HUES48 (cell line): ENCODE measurements around the gene WDR36.

Experiments used
- H3K27ac ChIP-seq: one replicate; pipeline ENCODE4 v1.7.0; 2013; ENCODE audit warnings: low read depth, low read length, inconsistent platforms
- H3K27me3 ChIP-seq: 2 replicates; pipeline ENCODE4 v1.6.1; 2013; ENCODE audit warnings: mild to moderate bottlenecking, low read length; ENCODE audit not compliant: control insufficient read depth, insufficient read depth
- H3K36me3 ChIP-seq: 2 replicates; pipeline ENCODE4 v1.6.1; 2013; ENCODE audit warnings: low read length; ENCODE audit not compliant: control insufficient read depth, insufficient read depth
- H3K4me1 ChIP-seq: 2 replicates; pipeline ENCODE4 v1.6.1; 2013; ENCODE audit warnings: mild to moderate bottlenecking, low read length; ENCODE audit not compliant: control insufficient read depth, insufficient read depth
- H3K4me3 ChIP-seq: 2 replicates; pipeline ENCODE4 v1.5.1; 2013; ENCODE audit warnings: mild to moderate bottlenecking, low read depth, low read length
- H3K9ac ChIP-seq: 2 replicates; pipeline ENCODE4 v1.6.1; 2013; ENCODE audit warnings: mild to moderate bottlenecking, low read depth, low read length, moderate library complexity
- H3K9me3 ChIP-seq: 2 replicates; pipeline ENCODE4 v1.6.1; 2013; ENCODE audit warnings: low read length; ENCODE audit not compliant: control insufficient read depth, insufficient read depth

The WDR36 gene

GRCh38 chr5:111126896-111127295 lies 34.7 kb downstream of the WDR36 start:
- H3K27me3 ChIP-seq = no peaks in the 10 kb centered on the region
- H3K27ac ChIP-seq = peak overlapping the region; percentile 70
- no peaks in the 10 kb centered on the region for H3K9me3 ChIP-seq
- H3K9ac ChIP-seq = no peak overlapping the region
- no peak overlapping the region for H3K4me3 ChIP-seq
- peaks cover 45% of the 10 kb centered on the region for H3K4me1 ChIP-seq
- H3K36me3 ChIP-seq = peaks cover 57% of the 10 kb centered on the region

DNA sequence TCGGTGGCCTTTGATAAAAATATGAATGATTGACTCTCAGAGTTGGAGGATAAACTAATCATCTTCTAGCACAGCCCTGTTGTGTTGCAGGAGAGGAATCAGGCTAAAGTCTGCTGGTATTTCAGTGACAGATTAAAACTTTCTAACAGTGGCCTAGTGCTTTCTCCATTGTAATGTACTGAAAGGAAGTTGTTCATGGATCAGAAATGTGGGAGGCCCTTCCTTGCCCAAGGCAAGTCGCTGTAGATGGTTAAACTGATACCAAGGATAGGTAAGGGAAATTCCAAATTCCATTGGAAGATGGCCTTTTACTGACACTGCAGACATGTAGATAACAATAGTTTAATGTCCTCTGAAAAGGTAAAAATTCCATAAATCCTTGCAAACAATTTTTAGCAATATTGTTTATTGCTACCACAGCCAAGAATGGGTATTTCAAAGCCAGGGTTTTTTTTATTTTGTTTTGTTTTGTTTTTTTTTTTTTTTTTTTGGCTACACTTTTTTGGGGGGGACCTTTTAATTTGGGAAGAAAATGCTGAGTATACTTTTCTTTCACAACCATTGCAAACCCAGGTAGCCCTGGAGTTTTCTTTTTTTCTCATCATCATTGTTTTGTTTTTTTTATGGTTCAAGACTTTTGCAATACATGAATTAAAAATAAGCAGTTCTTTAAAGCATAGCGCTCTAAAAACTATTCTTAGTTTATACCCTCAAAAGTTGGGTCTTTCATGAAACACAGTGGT lies 35.5 kb downstream of the WDR36 start:
- H3K4me1 ChIP-seq = peaks cover 52% of the 10 kb centered on the region
- no peak overlapping the region for H3K9ac ChIP-seq
- H3K4me3 ChIP-seq = no peak overlapping the region
- peaks cover 50% of the 10 kb centered on the region for H3K36me3 ChIP-seq
- peak overlapping the region; percentile 70 for H3K27ac ChIP-seq
- H3K9me3 ChIP-seq = no peaks in the 10 kb centered on the region
- no peaks in the 10 kb centered on the region for H3K27me3 ChIP-seq

DNA sequence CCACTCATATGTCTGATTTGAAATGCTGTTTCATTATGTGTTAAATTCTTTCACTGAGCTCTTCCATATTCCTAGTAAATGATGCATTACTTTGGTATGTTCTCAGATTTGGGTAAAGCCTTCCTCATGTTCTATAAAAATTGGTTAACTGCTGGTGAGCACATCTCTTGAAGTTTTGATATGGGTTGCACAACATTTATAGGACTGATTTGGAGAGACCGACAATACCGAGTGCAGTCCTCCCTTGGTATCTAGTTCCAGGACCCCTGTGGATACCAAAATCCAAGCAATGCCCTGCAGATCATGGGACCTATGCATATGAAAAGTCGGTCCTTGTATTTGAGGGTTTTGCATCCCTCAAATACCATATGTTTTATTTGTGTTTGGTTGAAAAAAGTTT lies 37.8 kb downstream of the WDR36 start:
- Histone ChIP-seq H3K9ac (no peak overlapping the region), H3K4me1 (peaks cover 53% of the 10 kb centered on the region), H3K27ac (peak overlapping the region; percentile 63), H3K4me3 (peak overlapping the region; percentile 15; the same call in 1 of the 2 replicates), H3K27me3 (no peaks in the 10 kb centered on the region), H3K36me3 (peaks cover 28% of the 10 kb centered on the region), H3K9me3 (no peaks in the 10 kb centered on the region)

DNA sequence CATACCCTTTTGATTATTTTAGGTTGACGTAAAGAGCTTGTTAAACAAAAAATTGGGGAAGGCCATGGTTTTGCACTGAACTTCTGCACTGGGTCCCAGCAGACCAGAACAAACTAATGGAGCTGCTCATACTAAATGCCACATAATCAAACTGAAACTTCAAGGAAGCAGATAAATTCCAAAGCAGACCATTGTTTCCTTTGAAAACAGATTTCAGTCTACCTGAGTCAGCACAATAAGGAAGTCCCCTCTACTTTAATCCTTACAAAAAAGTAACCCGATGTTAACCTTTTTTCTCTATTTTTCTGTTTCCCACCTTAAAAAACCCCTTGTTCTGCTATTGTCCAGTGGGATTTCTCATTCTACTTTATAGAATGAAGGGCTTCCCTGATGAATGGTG lies 39.2 kb downstream of the WDR36 start:
- Histone ChIP-seq H3K9ac (peak overlapping the region; percentile 25; the same call in 1 of the 2 replicates), H3K4me1 (peaks cover 53% of the 10 kb centered on the region), H3K4me3 (no peak overlapping the region), H3K36me3 (peaks cover 14% of the 10 kb centered on the region; the same call in 1 of the 2 replicates), H3K9me3 (no peaks in the 10 kb centered on the region), H3K27ac (peak overlapping the region; percentile 24), H3K27me3 (no peaks in the 10 kb centered on the region)

- H3K9ac ChIP-seq = 0 out of 2 replicates have a peak overlapping the region, but pooled peaks have one; percentile 25
- no peaks in the 10 kb centered on the region for H3K9me3 ChIP-seq
Observed at GRCh38 chr5:111132076-111132475, 39.9 kb downstream of the WDR36 start.

DNA sequence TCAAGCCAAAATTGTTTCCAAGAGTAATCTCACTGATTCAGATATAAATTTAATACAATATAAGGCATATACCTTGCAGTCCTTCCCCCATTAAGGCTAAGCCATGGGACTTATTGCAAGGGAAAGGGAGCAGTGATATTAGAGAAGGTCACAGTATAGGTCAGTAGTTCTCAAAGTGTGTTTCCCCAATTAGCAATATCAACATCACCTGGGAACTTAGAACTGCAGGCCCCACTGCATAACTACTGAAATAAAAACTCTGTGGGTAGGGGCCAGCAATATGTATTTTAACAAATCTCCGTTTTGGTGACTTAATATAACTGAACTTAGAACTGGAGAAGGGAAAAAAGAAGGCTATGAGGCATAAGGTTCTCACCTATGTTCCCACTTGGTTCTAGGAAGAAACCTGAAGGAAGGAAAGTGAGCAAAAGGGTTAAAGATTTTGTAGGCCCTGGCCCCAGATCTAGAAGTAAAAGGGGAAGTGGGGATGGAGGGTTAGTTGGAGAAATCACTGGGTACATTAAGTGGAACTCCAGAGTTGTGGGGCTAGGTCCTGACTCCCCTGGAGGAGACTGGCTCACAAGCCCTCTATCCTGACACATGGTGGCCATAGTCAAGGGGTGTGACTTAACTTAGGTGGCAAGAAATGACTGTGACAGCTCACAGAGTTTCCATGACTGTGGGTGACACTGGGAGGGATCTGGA lies 40.7 kb downstream of the WDR36 start:
- H3K9ac ChIP-seq = no peak overlapping the region
- H3K36me3 ChIP-seq = no peaks in the 10 kb centered on the region; the same call in 1 of the 2 replicates
- no peaks in the 10 kb centered on the region for H3K9me3 ChIP-seq
- H3K4me3 ChIP-seq = no peak overlapping the region
- H3K4me1 ChIP-seq = peaks cover 53% of the 10 kb centered on the region
- H3K27me3 ChIP-seq = no peaks in the 10 kb centered on the region
- H3K27ac ChIP-seq = no peak overlapping the region

More at GRCh38 chr5:111132076-111132475, 39.9 kb downstream of the WDR36 start:
- peaks cover 54% of the 10 kb centered on the region for H3K4me1 ChIP-seq
- no peaks in the 10 kb centered on the region for H3K27me3 ChIP-seq
- no peak overlapping the region for H3K4me3 ChIP-seq
- H3K36me3 ChIP-seq = peaks cover 7% of the 10 kb centered on the region; the same call in 1 of the 2 replicates
- no peak overlapping the region for H3K27ac ChIP-seq

- no peak overlapping the region for H3K27ac ChIP-seq
- H3K9me3 ChIP-seq = no peaks in the 10 kb centered on the region
- no peaks in the 10 kb centered on the region for H3K27me3 ChIP-seq
- no peak overlapping the region for H3K4me3 ChIP-seq
- no peaks in the 10 kb centered on the region for H3K36me3 ChIP-seq
- peaks cover 49% of the 10 kb centered on the region for H3K4me1 ChIP-seq
- H3K9ac ChIP-seq = no peak overlapping the region
Observed at GRCh38 chr5:111133436-111133751, 41.2 kb downstream of the WDR36 start.

DNA sequence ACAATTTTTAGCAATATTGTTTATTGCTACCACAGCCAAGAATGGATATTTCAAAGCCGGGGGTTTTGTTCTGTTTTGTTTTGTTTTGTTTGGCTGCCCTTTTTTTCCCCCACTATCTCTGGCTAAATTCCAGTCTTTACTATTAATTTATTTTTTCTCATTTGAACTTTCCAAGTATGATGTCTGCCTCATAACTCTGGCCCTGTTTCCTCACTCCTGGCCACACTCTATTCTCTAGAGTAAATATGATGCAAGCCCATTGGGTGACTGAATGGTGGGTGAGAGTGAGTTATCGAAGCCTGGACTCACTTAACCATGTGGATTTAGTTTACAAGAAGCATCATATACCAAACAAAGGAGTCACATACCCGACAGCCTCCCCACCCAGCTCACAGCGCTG lies 41.9 kb downstream of the WDR36 start:
- Histone ChIP-seq H3K4me1 (peaks cover 44% of the 10 kb centered on the region), H3K27ac (no peak overlapping the region), H3K4me3 (no peak overlapping the region)

DNA sequence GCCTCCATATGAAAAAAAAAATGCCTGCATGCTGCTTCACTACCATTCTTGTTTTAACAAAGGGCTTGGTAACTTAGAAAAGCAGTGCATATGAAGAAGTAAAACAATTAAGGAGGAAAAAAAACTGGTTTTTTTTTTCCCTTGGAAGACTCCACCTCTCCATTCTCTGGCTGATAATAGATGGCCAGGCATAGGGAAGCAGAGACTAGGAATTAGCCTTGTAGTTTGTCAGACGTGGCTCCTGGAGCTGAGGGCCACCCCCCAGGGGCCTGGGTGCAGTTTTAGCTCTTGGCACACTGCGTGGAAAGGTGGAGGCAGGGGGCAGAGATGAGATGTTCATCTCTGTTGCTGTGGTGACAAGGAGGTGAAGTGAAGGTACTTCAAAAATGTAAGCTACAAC lies 42.7 kb downstream of the WDR36 start:
- peaks cover 37% of the 10 kb centered on the region for H3K4me1 ChIP-seq
- H3K9me3 ChIP-seq = no peaks in the 10 kb centered on the region
- no peak overlapping the region for H3K4me3 ChIP-seq
- no peaks in the 10 kb centered on the region for H3K27me3 ChIP-seq
- no peak overlapping the region for H3K27ac ChIP-seq
- no peak overlapping the region for H3K9ac ChIP-seq
- no peaks in the 10 kb centered on the region for H3K36me3 ChIP-seq

More for the DNA sequence above, 41.9 kb downstream of the WDR36 start:
- H3K27me3 ChIP-seq = no peaks in the 10 kb centered on the region
- H3K36me3 ChIP-seq = no peaks in the 10 kb centered on the region
- no peaks in the 10 kb centered on the region for H3K9me3 ChIP-seq
- H3K9ac ChIP-seq = no peak overlapping the region

- no peak overlapping the region for H3K27ac ChIP-seq
Observed at GRCh38 chr5:111135363-111135762, 43.2 kb downstream of the WDR36 start.

GRCh38 chr5:111135946-111136345 lies 43.8 kb downstream of the WDR36 start:
- peaks cover 26% of the 10 kb centered on the region for H3K4me1 ChIP-seq
- H3K4me3 ChIP-seq = no peak overlapping the region
- H3K27me3 ChIP-seq = no peaks in the 10 kb centered on the region
- H3K9me3 ChIP-seq = no peaks in the 10 kb centered on the region
- H3K27ac ChIP-seq = no peak overlapping the region
- no peaks in the 10 kb centered on the region for H3K36me3 ChIP-seq
- no peak overlapping the region for H3K9ac ChIP-seq

More at GRCh38 chr5:111135363-111135762, 43.2 kb downstream of the WDR36 start:
- Histone ChIP-seq H3K4me3 (no peak overlapping the region), H3K9ac (no peak overlapping the region), H3K9me3 (no peaks in the 10 kb centered on the region), H3K27me3 (no peaks in the 10 kb centered on the region), H3K4me1 (peaks cover 32% of the 10 kb centered on the region), H3K36me3 (no peaks in the 10 kb centered on the region)
